CD4-positive, CD25-positive, alpha-beta regulatory T cell (primary cell): ENCODE results near the gene MICAL2. TPM values are rescaled to one million over a fixed set of nuclear protein-coding genes. Genes with fewer than 3 reads are reported as not detected.

Experiments used
- ATAC-seq, 2 donors: fragments of 150-1000 bp; cut with Tn5 transposase; one replicate each; pipeline ENCODE4 v1.10.0; 2021; ENCODE audit warnings: low read depth in 2 of 2, moderate number of reproducible peaks in 2 of 2, moderate library complexity in 1 of 2
- DNase-seq, 3 donors: peaks; one replicate each; pipeline versions ENCODE4 v3.0.0 to v3.0.0-alpha.2; 2012 to 2022; ENCODE audit warnings: mixed read lengths in 1 of 3
- H3K27ac ChIP-seq: one replicate; pipeline ENCODE4 v1.7.0; 2013; ENCODE audit warnings: mild to moderate bottlenecking, low read length; ENCODE audit not compliant: insufficient read depth, poor library complexity, severe bottlenecking
- H3K27me3 ChIP-seq: one replicate; pipeline ENCODE4 v1.7.0; 2013; ENCODE audit warnings: low read length; ENCODE audit not compliant: control insufficient read depth, insufficient read depth
- H3K36me3 ChIP-seq: one replicate; pipeline ENCODE4 v1.7.0; 2013; ENCODE audit warnings: mild to moderate bottlenecking, low read length, moderate library complexity; ENCODE audit not compliant: control insufficient read depth, insufficient read depth
- H3K4me1 ChIP-seq: 2 replicates; pipeline ENCODE4 v1.7.0; 2013; ENCODE audit warnings: mild to moderate bottlenecking, low read length; ENCODE audit not compliant: insufficient read depth, control insufficient read depth, poor library complexity, severe bottlenecking
- H3K4me3 ChIP-seq: one replicate; pipeline ENCODE4 v1.7.0; 2013; ENCODE audit warnings: low read depth, mild to moderate bottlenecking, low read length, moderate library complexity
- H3K9me3 ChIP-seq, 2 experiments: 1 replicate in 1 of 2; 2 replicates in 1 of 2; pipeline ENCODE4 v1.7.0; 2013; ENCODE audit warnings: low read length in 2 of 2, mild to moderate bottlenecking in 1 of 2, moderate library complexity in 1 of 2; ENCODE audit not compliant: control insufficient read depth in 2 of 2
- H3K27ac Mint-ChIP-seq, 3 donors: one replicate each; pipeline ENCODE4 v1.8.0; 2020 to 2022; ENCODE audit warnings: mild to moderate bottlenecking in 3 of 3, mixed read lengths in 3 of 3, moderate library complexity in 2 of 3
- H3K27me3 Mint-ChIP-seq: one replicate; pipeline ENCODE4 v1.8.0; 2022; ENCODE audit warnings: mild to moderate bottlenecking, mixed read lengths
- H3K36me3 Mint-ChIP-seq: one replicate; pipeline ENCODE4 v1.8.0; 2020; ENCODE audit warnings: mixed read lengths
- H3K4me1 Mint-ChIP-seq, 4 donors: one replicate each; pipeline ENCODE4 v1.8.0; 2020 to 2022; ENCODE audit warnings: mixed read lengths in 4 of 4, mild to moderate bottlenecking in 1 of 4
- H3K4me3 Mint-ChIP-seq, 4 donors: one replicate each; pipeline ENCODE4 v1.8.0; 2020 to 2022; ENCODE audit warnings: mild to moderate bottlenecking in 4 of 4, mixed read lengths in 4 of 4, moderate library complexity in 3 of 4
- H3K9me3 Mint-ChIP-seq, 7 donors: one replicate each; pipeline ENCODE4 v1.8.0; 2020 to 2022; ENCODE audit warnings: mixed read lengths in 7 of 7, mild to moderate bottlenecking in 3 of 7, moderate library complexity in 2 of 7
- polyA plus RNA-seq, 4 donors: library from polyadenylated mRNA; unstranded; fragments of 300-500 nt; fragmentation: Illumina TruSeq; gene quantifications; one replicate each; pipeline ENCODE4 v1.2.3, GENCODE V29; 2021
- total RNA-seq: library from RNA; stranded (reverse); gene quantifications from one replicate; pipeline ENCODE4 v1.2.3, GENCODE V29; 2022

Gene MICAL2
- total and polyA plus RNA-seq, 5 donors from 2014 or later: 15.9 to 67.5 (median 24.4) TPM

- no peaks in the 10 kb centered on the region for H3K27me3 Mint-ChIP-seq
- H3K36me3 Mint-ChIP-seq: no peaks in the 10 kb centered on the region
- Histone ChIP-seq H3K4me3 (no peak overlapping the region), H3K36me3 (no peaks in the 10 kb centered on the region), H3K9me3 (no peaks in the 10 kb centered on the region), H3K27me3 (no peaks in the 10 kb centered on the region), H3K4me1 (no peaks in the 10 kb centered on the region), H3K27ac (no peak overlapping the region)
- no peak overlapping the region for H3K4me3 Mint-ChIP-seq
- H3K27ac Mint-ChIP-seq: no peak overlapping the region
- DNase-seq (no peak), ATAC-seq (no peak)
- H3K9me3 Mint-ChIP-seq: no peaks in the 10 kb centered on the region
- peaks cover 0 to 3% (median 0%) of the 10 kb centered on the region in 4 donors for H3K4me1 Mint-ChIP-seq
Measured at GRCh38 chr11:12282676-12283075, 172.3 kb downstream of the MICAL2 start.

GRCh38 chr11:12284316-12285050 is 174.1 kb downstream of the MICAL2 start:
- Histone ChIP-seq H3K9me3 (no peaks in the 10 kb centered on the region), H3K27me3 (no peaks in the 10 kb centered on the region), H3K36me3 (no peaks in the 10 kb centered on the region), H3K27ac (no peak overlapping the region), H3K4me1 (no peaks in the 10 kb centered on the region), H3K4me3 (no peak overlapping the region)
- no peaks in the 10 kb centered on the region for H3K27me3 Mint-ChIP-seq
- H3K36me3 Mint-ChIP-seq: no peaks in the 10 kb centered on the region
- H3K9me3 Mint-ChIP-seq: no peaks in the 10 kb centered on the region
- peaks cover 0 to 8% (median 3%) of the 10 kb centered on the region in 4 donors for H3K4me1 Mint-ChIP-seq
- no peak overlapping the region for H3K27ac Mint-ChIP-seq
- no peak for DNase-seq
- no peak overlapping the region for H3K4me3 Mint-ChIP-seq
- ATAC-seq: no peak

- DNase-seq: no peak
- ATAC-seq: no peak
- peaks cover 0 to 13% (median 4%) of the 10 kb centered on the region in 4 donors for H3K4me1 Mint-ChIP-seq
- H3K27ac ChIP-seq: no peak overlapping the region
- no peaks in the 10 kb centered on the region for H3K4me1 ChIP-seq
- no peaks in the 10 kb centered on the region for H3K36me3 Mint-ChIP-seq
- H3K27ac Mint-ChIP-seq: no peak overlapping the region
- no peaks in the 10 kb centered on the region for H3K27me3 Mint-ChIP-seq
- no peak overlapping the region for H3K4me3 Mint-ChIP-seq
- no peaks in the 10 kb centered on the region for H3K27me3 ChIP-seq
- H3K4me3 ChIP-seq: no peak overlapping the region
- no peaks in the 10 kb centered on the region for H3K9me3 Mint-ChIP-seq
- no peaks in the 10 kb centered on the region for H3K9me3 ChIP-seq
- H3K36me3 ChIP-seq: no peaks in the 10 kb centered on the region
Measured at GRCh38 chr11:12285106-12285505, 174.7 kb downstream of the MICAL2 start.

GRCh38 chr11:12285811-12286222 is 175.4 kb downstream of the MICAL2 start:
- Histone ChIP-seq H3K36me3 (no peaks in the 10 kb centered on the region), H3K27ac (no peak overlapping the region), H3K27me3 (no peaks in the 10 kb centered on the region), H3K4me1 (no peaks in the 10 kb centered on the region), H3K4me3 (no peak overlapping the region), H3K9me3 (no peaks in the 10 kb centered on the region)
- ATAC-seq: no peak
- Mint-ChIP-seq H3K4me3 (no peak overlapping the region), H3K27me3 (no peaks in the 10 kb centered on the region), H3K36me3 (no peaks in the 10 kb centered on the region), H3K9me3 (no peaks in the 10 kb centered on the region), H3K27ac (no peak overlapping the region), H3K4me1 (peaks cover 0 to 17% (median 5%) of the 10 kb centered on the region in 4 donors)
- DNase-seq: no peak

GRCh38 chr11:12286606-12287005 is 176.2 kb downstream of the MICAL2 start:
- H3K36me3 ChIP-seq: no peaks in the 10 kb centered on the region
- H3K27me3 ChIP-seq: no peaks in the 10 kb centered on the region
- H3K4me3 ChIP-seq: no peak overlapping the region
- no peaks in the 10 kb centered on the region for H3K9me3 ChIP-seq
- no peaks in the 10 kb centered on the region for H3K4me1 ChIP-seq
- H3K27ac ChIP-seq: no peak overlapping the region
- Mint-ChIP-seq H3K9me3 (no peaks in the 10 kb centered on the region), H3K4me3 (no peak overlapping the region), H3K36me3 (no peaks in the 10 kb centered on the region), H3K27ac (peak overlapping the region in 1 of 3 donors; percentile 16), H3K27me3 (no peaks in the 10 kb centered on the region), H3K4me1 (peaks cover 0 to 20% (median 5%) of the 10 kb centered on the region in 4 donors)
- DNase-seq (no peak), ATAC-seq (no peak)

GRCh38 chr11:12287009-12287373 is 176.6 kb downstream of the MICAL2 start:
- H3K9me3 ChIP-seq: no peaks in the 10 kb centered on the region
- DNase-seq (no peak), ATAC-seq (no peak)
- no peaks in the 10 kb centered on the region for H3K27me3 Mint-ChIP-seq
- H3K4me3 Mint-ChIP-seq: no peak overlapping the region
- peaks cover 0 to 17% (median 5%) of the 10 kb centered on the region in 4 donors for H3K4me1 Mint-ChIP-seq
- no peak overlapping the region for H3K4me3 ChIP-seq
- H3K27ac ChIP-seq: no peak overlapping the region
- H3K36me3 ChIP-seq: no peaks in the 10 kb centered on the region
- H3K36me3 Mint-ChIP-seq: no peaks in the 10 kb centered on the region
- H3K4me1 ChIP-seq: no peaks in the 10 kb centered on the region
- no peaks in the 10 kb centered on the region for H3K27me3 ChIP-seq
- H3K27ac Mint-ChIP-seq: no peak overlapping the region
- no peaks in the 10 kb centered on the region for H3K9me3 Mint-ChIP-seq

GRCh38 chr11:12287374-12288211 is 177.2 kb downstream of the MICAL2 start:
- Histone ChIP-seq H3K27me3 (no peaks in the 10 kb centered on the region), H3K9me3 (no peaks in the 10 kb centered on the region), H3K4me1 (no peaks in the 10 kb centered on the region), H3K36me3 (no peaks in the 10 kb centered on the region), H3K27ac (no peak overlapping the region), H3K4me3 (no peak overlapping the region)
- H3K27ac Mint-ChIP-seq: no peak overlapping the region
- no peaks in the 10 kb centered on the region for H3K9me3 Mint-ChIP-seq
- ATAC-seq (no peak), DNase-seq (peak in 1 of 3 donors; percentile 12)
- H3K4me3 Mint-ChIP-seq: no peak overlapping the region
- H3K36me3 Mint-ChIP-seq: no peaks in the 10 kb centered on the region
- H3K27me3 Mint-ChIP-seq: no peaks in the 10 kb centered on the region
- peaks cover 0 to 17% (median 5%) of the 10 kb centered on the region in 4 donors for H3K4me1 Mint-ChIP-seq
